ENCODE data around the gene FOSL2. TPM values are rescaled to one million over a fixed set of nuclear protein-coding genes. Genes with fewer than 3 reads are reported as not detected.
A peak's percentile ranks its signal among the peaks of the same experiment; 100 is the strongest.

The FOSL2 gene
- total RNA-seq: 10 to 100 TPM; 27.5 to 33.9 TPM

DNA sequence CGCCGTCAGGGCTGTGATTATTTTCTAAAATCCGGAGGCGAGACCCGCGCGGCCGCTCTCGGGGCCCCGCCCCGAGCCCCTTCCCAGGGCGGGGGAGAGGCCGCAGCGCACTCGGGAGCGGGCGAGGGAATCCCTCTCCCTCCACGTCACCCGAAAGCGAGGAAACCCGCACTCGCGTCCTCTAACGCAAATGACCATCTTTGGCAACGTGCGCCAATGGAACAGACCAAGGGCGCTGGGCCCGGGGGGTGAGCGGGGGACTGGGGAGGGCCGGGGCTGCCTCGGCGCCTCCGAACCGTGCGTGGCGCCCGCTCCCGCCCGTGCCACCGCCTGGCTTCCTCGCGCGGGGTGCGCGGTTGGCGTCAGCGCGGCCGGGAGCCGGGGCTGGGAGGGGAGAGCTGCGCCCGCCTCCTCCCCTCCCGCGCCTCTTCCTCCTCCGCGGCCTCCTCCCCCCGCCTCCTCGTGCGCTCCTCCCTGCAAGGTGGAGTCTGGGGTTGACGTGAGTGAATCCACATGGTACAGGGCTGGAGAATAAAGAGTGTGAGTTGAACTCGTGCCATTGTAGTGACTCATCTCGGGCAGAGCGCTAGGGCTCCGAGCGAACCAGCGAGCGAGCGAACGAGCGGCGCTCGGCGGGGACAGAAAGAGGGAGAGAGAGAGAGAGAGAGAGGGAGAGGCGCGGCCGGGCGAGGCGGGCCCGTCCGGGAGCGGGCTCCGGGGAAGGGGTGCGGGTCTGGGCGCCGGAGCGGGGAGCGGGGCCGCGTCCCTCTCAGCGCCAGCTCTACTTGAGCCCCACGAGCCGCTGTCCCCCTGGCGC lies at the start of gene FOSL2:
FOSL2 (plus strand) TSS at position 562 of the 817 bp plus-strand sequence. CDS start 863 bp downstream, outside the sequence.
- H3K9me3 ChIP-seq: no peaks in the 10 kb centered on the region
- intact Hi-C loops (cut with DNase I): no loop called here
- peak within 1 kb of the TSS; percentile 99 to 100 (median 100) for H3K27ac ChIP-seq
- no peaks in the 10 kb centered on the region for H3K36me3 ChIP-seq (replicated peaks in 1 of 2; ENCODE audit: insufficient read depth in 1 of 2, low read depth in 2 of 2)
- 0 to 1% methylated on average over 25 to 92 of the region's 93 CpGs for WGBS, 2 donors
- H3K4me1 ChIP-seq: peaks cover 35% of the 10 kb centered on the region
- TF ChIP-seq POLR2A (IDR thresholded peaks at IDR 0.05) (peak; percentile 99 to 100 (median 99)), CTCF (IDR thresholded peaks at IDR 0.05) (peak in 2 of 7 experiments; percentile 18 to 25)
- DNase-seq (peak; percentile 96 to 99 (median 97)), ATAC-seq (peak; percentile 77)
- no peaks in the 10 kb centered on the region for H3K27me3 ChIP-seq
- peak within 1 kb of the TSS; percentile 65 to 85 for H3K4me3 ChIP-seq

DNA sequence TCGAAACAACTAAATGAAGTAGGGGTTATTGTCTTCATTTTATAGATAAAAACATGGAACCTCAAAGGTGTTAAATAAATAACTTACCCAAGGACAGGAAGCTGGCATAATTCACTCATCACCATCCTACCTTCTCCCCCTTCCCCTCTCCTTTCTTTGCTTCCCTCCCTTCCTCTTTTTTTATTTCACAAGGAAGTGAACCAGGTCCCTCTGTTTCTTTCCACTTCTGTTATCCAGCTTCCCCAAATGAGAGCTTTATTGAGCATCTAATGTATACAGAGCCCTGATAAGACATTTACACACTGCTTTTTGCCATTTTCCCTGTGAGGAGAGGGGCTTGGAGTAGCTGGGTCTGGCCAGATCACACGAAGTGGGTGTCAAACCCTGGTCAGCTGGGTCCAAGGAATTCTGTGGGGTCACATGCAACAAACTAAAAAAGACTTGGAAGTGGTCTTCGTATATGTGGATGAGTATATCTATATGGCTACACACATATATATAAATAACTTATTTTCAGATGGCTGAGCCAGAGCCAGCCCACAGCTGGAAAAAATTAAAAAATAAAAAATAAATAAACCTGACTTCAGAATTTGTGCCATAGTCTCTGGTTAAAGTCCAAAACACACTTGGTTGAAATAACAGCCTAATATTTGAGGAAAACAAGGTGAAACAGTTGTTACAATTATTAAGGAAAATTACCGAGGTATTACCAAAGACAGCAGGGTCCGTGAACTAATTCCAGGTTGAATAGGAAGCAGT lies 49.3 kb upstream of the FOSL2 start:
- no peaks in the 10 kb centered on the region for H3K9me3 ChIP-seq
- TF ChIP-seq CTCF (IDR thresholded peaks at IDR 0.05): no peak
- H3K27ac ChIP-seq: peak overlapping the region in 2 of 4 donors; percentile 44 to 46
- DNase-seq (no peak), ATAC-seq (no peak)
- no peaks in the 10 kb centered on the region for H3K36me3 ChIP-seq (replicated peaks in 1 of 2; ENCODE audit: insufficient read depth in 1 of 2, low read depth in 2 of 2)
- H3K4me3 ChIP-seq: no peak overlapping the region
- intact Hi-C loops (cut with DNase I): no loop called here
- WGBS, 2 donors: 74 to 79% methylated on average over 5 of the region's 5 CpGs
- peaks cover 41% of the 10 kb centered on the region for H3K4me1 ChIP-seq
- no peaks in the 10 kb centered on the region for H3K27me3 ChIP-seq

DNA sequence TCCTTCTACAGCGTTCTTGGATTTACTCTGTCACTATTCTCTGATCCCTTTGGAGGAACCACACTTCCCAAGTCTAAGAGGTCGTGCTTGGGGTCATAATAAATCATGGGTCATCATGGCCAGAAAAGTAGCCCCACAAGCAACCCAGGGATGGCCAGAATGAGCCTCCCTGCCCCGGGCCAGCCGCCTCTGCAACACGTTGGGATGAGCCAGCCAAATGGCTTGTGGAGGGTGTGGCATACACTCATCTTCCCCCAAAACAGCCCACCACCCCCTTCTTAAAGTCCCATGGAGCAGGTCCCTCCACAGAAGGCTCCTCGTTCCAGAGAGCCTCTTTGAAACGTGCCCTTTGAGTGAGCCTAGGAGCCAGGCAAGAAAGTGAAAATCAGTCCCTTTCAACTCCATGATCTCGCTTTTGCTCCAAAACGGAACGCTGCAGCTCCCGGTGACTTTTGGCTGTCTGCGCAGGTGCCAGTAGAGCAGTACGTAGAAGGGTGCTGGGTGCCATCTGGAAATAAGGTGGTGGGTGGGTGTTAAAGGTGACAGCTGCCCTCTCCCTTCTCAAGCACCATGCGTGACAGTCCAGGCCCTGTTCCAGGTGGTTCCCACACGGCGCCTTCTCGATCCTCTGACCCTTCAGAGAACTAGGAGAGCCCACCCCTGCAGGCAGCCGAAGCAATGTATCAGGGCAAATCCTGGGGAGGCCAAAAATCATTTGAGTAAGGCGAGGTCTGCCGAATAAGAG lies 48.5 kb upstream of the FOSL2 start:
- DNase-seq (no peak), ATAC-seq (no peak)
- H3K9me3 ChIP-seq: no peaks in the 10 kb centered on the region
- intact Hi-C loops (cut with DNase I): no loop called here
- H3K4me1 ChIP-seq: peaks cover 41% of the 10 kb centered on the region
- WGBS, 2 donors: 88 to 89% methylated on average over 18 to 20 of the region's 20 CpGs
- H3K36me3 ChIP-seq (replicated peaks in 1 of 2; ENCODE audit: insufficient read depth in 1 of 2, low read depth in 2 of 2): no peaks in the 10 kb centered on the region
- no peak overlapping the region for H3K4me3 ChIP-seq
- no peak for TF ChIP-seq CTCF (IDR thresholded peaks at IDR 0.05)
- no peak for TF ChIP-seq POLR2A (IDR thresholded peaks at IDR 0.05)
- no peak overlapping the region for H3K27ac ChIP-seq
- no peaks in the 10 kb centered on the region for H3K27me3 ChIP-seq

GRCh38 chr2:28344756-28345373 lies 47.8 kb upstream of the FOSL2 start:
- TF ChIP-seq CTCF (IDR thresholded peaks at IDR 0.05): no peak
- no peak for TF ChIP-seq POLR2A (IDR thresholded peaks at IDR 0.05)
- WGBS, 2 donors: 87 to 93% methylated on average over 17 to 26 of the region's 30 CpGs
- DNase-seq: no peak
- intact Hi-C loops (cut with DNase I): no loop called here
- ATAC-seq: no peak
- H3K36me3 ChIP-seq (replicated peaks in 1 of 2; ENCODE audit: insufficient read depth in 1 of 2, low read depth in 2 of 2): no peaks in the 10 kb centered on the region
- H3K4me1 ChIP-seq: peaks cover 41% of the 10 kb centered on the region
- no peak overlapping the region for H3K4me3 ChIP-seq
- H3K27ac ChIP-seq: no peak overlapping the region
- H3K27me3 ChIP-seq: no peaks in the 10 kb centered on the region
- H3K9me3 ChIP-seq: no peaks in the 10 kb centered on the region
